Measurements from ENCODE around the gene AGAP1.

DNA sequence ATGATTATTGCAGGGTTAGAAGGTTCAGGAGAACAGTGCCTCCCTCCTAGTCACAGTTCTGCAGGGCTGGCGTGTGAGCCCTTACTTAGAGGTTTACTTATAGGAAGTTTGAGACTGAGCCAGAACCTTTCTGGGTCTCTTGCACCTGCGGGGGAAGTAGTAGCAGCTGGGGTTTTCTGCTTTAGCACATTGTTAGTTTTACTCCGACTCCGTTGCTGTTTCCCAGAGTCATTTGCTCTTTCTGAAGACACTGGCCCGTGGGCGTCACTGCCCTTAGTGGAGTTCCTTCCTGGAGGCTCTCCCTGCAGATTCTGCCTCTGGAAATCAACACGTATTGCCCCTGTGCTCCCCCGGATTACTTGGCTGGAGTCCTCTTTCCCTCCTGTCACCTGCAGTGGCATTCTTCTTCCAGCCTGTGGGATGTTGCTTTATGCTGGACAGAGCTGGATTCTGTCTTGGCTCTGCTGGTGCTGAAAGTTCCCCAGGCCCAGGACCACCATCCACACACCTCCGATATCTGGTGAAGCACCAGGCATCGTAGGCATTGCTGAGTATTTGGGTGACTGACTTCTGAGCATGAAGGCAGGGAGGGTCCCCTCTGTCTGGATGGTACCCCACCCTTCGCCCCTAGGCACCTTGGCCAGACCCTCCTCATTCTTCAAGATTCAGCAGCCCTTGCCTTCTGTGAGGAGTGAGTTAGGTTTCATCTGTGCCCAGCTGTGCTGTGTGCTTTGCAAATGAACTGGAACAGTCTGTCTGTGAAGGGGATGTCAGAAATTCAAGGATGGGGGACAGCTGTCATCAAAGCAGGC lies 51.7 kb downstream of the AGAP1 start:
- TF ChIP-seq CTCF (IDR thresholded peaks at IDR 0.05; ENCODE audit: insufficient read depth, low read depth, low read length) (no peak), EZH2 (IDR thresholded peaks at IDR 0.05; ENCODE audit: insufficient read depth, low read length) (no peak)
